GM23338 (cell line): ENCODE measurements around the gene TBC1D16. TPM values are rescaled to one million over a fixed set of nuclear protein-coding genes. Genes with fewer than 3 reads are reported as not detected.
A peak's percentile ranks its signal among the peaks of the same experiment; 100 is the strongest.

Experiments used
- ATAC-seq: fragments of 200-7000 bp; cut with Tn5 transposase; 3 replicates; pipeline ENCODE4 v1.9.1; 2020
- DNase-seq: peaks from one replicate; pipeline ENCODE4 v3.0.0-alpha.2; 2015; ENCODE audit warnings: low spot score
- H2AFZ ChIP-seq: fragments of 200-600 bp; sonication (generic); 2 replicates; pipeline ENCODE4 v1.8.0; 2016; ENCODE audit warnings: antibody characterized with exemption, mild to moderate bottlenecking, moderate library complexity
- H3F3A ChIP-seq: fragments of 200-600 bp; sonication (generic); replicated peaks from 2 replicates; pipeline ENCODE4 v1.8.0; 2017; ENCODE audit warnings: antibody characterized with exemption, mixed run types, low read depth
- H3K27ac ChIP-seq: fragments of 200-600 bp; sonication (generic); 2 replicates; pipeline ENCODE4 v1.6.1; 2016; ENCODE audit warnings: low read depth
- H3K27me3 ChIP-seq: fragments of 200-600 bp; sonication (generic); 2 replicates; pipeline ENCODE4 v1.8.0; 2016; ENCODE audit warnings: mild to moderate bottlenecking, mixed run types, moderate library complexity; ENCODE audit not compliant: insufficient read depth
- H3K36me3 ChIP-seq: fragments of 200-600 bp; sonication (generic); 2 replicates; pipeline ENCODE4 v1.8.0; 2016; ENCODE audit warnings: mild to moderate bottlenecking; ENCODE audit not compliant: insufficient read depth
- H3K4me1 ChIP-seq: fragments of 200-600 bp; sonication (generic); 2 replicates; pipeline ENCODE4 v1.8.0; 2016; ENCODE audit warnings: mild to moderate bottlenecking, moderate library complexity; ENCODE audit not compliant: insufficient read depth
- H3K4me2 ChIP-seq: fragments of 200-600 bp; sonication (generic); 2 replicates; pipeline ENCODE4 v1.7.1; 2017; ENCODE audit warnings: mixed run types
- H3K4me3 ChIP-seq: fragments of 200-600 bp; sonication (generic); 2 replicates; pipeline ENCODE4 v1.6.1; 2016; ENCODE audit warnings: mixed run types
- H3K79me2 ChIP-seq: fragments of 200-600 bp; sonication (generic); replicated peaks from 2 replicates; pipeline ENCODE4 v1.8.0; 2017; ENCODE audit warnings: mild to moderate bottlenecking; ENCODE audit not compliant: insufficient read depth
- H3K9me2 ChIP-seq: fragments of 200-600 bp; sonication (generic); 2 replicates; pipeline ENCODE4 v1.8.0; 2017; ENCODE audit not compliant: insufficient read depth
- H4K20me1 ChIP-seq: fragments of 200-600 bp; sonication (generic); replicated peaks from 2 replicates; pipeline ENCODE4 v1.8.0; 2017; ENCODE audit warnings: mild to moderate bottlenecking; ENCODE audit not compliant: insufficient read depth
- H3K27ac Mint-ChIP-seq: 2 replicates; pipeline ENCODE4 v1.8.0; 2020; ENCODE audit warnings: inconsistent platforms, mild to moderate bottlenecking, moderate library complexity, mixed read lengths
- H3K27me3 Mint-ChIP-seq: 3 replicates; pipeline ENCODE4 v1.8.0; 2022; ENCODE audit warnings: low read depth, mild to moderate bottlenecking, moderate library complexity, mixed read lengths, inconsistent platforms; ENCODE audit not compliant: insufficient read depth, poor library complexity
- H3K36me3 Mint-ChIP-seq: 3 replicates; pipeline ENCODE4 v1.8.0; 2021; ENCODE audit warnings: low read depth, mild to moderate bottlenecking, inconsistent platforms, moderate library complexity, mixed read lengths
- H3K4me1 Mint-ChIP-seq: 3 replicates; pipeline ENCODE4 v1.8.0; 2020; ENCODE audit warnings: mild to moderate bottlenecking, inconsistent platforms, mixed read lengths
- H3K4me3 Mint-ChIP-seq: 3 replicates; pipeline ENCODE4 v1.8.0; 2021; ENCODE audit warnings: moderate library complexity, mild to moderate bottlenecking, inconsistent platforms, mixed read lengths
- H3K9me3 Mint-ChIP-seq: 3 replicates; pipeline ENCODE4 v1.8.0; 2020; ENCODE audit warnings: moderate library complexity, mild to moderate bottlenecking, inconsistent platforms, mixed read lengths
- CREB1 ChIP-seq: fragments of 250-450 bp; sonication (Bioruptor Pico); IDR thresholded peaks from 2 replicates; pipeline ENCODE4 v1.5.0; 2020; ENCODE audit warnings: low read depth, mild to moderate bottlenecking, moderate library complexity
- EZH2 ChIP-seq: fragments of 200-600 bp; sonication (generic); IDR thresholded peaks from one replicate; pipeline ENCODE4 v1.8.0; 2017; ENCODE audit warnings: antibody characterized with exemption, mild to moderate bottlenecking, low read depth; ENCODE audit not compliant: unreplicated experiment
- POLR2AphosphoS5 ChIP-seq: IDR thresholded peaks from 2 replicates; pipeline ENCODE4 v1.6.1; 2016; ENCODE audit warnings: antibody characterized with exemption, low read depth
- STAT1 ChIP-seq: IDR thresholded peaks from one replicate; pipeline ENCODE4 v1.6.1; 2016; ENCODE audit warnings: antibody characterized with exemption; ENCODE audit not compliant: unreplicated experiment
- ZNF331 ChIP-seq: fragments of 250-450 bp; sonication (Bioruptor Pico); IDR thresholded peaks from 2 replicates; pipeline ENCODE4 v1.5.0; 2020; ENCODE audit warnings: low read depth, mild to moderate bottlenecking, moderate library complexity
- polyA plus RNA-seq: library from polyadenylated mRNA; unstranded; fragments of >200 nt; fragmentation: Nextera tagmentation; extraction: Ambion mirVana; gene quantifications from 2 replicates; pipeline ENCODE4 v1.2.1, GENCODE V29; 2016
- total RNA-seq: library from RNA; depleted of rRNA; stranded (reverse); fragments of >200 nt; shearing (Covaris generic); gene quantifications from 2 replicates; pipeline ENCODE4 v1.2.3, GENCODE V29; 2014
- TF ChIP-seq, protein P1 (sequence below): IDR thresholded peaks from one replicate; pipeline ENCODE4 v1.6.1; 2018; ENCODE audit warnings: antibody characterized with exemption; ENCODE audit not compliant: unreplicated experiment
- TF ChIP-seq, protein P2 (sequence below), 2 experiments: fragments of 200-600 bp in 1 of 2; sonication (generic) in 1 of 2; conservative IDR thresholded peaks; 2 replicates each; pipeline versions ENCODE4 v1.5.1 to v1.6.1; 2016 to 2017; ENCODE audit warnings: antibody characterized with exemption in 2 of 2, low read depth in 2 of 2, mild to moderate bottlenecking in 2 of 2, moderate library complexity in 1 of 2
- TF ChIP-seq, protein P3 (sequence below): fragments of 250-450 bp; sonication (Bioruptor Pico); IDR thresholded peaks from 2 replicates; pipeline ENCODE4 v1.5.0; 2020; ENCODE audit warnings: mild to moderate bottlenecking, moderate library complexity

The TBC1D16 gene
- total and polyA plus RNA-seq, 2 experiments from 2014 or later = 16.7 to 104 TPM

DNA sequence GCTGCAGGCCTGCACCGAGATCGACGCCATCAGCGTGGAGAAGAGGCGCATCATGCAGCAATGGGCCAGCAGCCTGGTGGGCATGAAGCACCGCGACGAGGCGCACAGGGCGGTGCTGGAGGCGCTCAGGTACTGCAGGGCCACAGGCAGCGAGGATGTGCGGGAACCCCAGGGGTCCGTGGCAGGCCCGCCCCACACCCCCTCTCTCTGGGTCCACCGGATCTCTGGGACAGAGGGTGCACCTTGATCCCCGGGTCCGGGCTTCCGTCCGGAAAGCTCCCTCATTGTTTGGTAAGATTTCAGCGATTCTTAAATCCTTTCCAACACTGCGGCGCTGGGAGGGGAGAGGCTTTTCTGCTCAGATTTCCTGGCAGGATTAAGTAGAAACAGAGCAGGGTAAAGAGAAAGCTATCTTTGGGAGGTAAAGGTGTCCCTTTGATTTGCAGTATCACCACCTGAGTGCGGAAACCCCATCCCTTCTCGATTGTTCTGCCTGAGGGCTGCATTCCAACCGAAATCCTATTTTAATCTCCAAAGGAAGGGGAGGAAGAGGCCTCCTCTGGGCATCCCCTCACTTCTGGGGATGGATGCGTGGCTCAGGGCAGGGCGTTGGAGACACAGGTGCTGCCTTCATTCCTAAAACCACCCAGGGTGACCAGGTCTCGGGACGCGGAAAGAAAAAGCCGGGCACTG is 30.0 kb upstream of the TBC1D16 start:
- ATAC-seq = peak; percentile 90
- peak overlapping the region; percentile 75; the same call in 1 of the 2 replicates for H3K27ac Mint-ChIP-seq
- Histone ChIP-seq H3K27ac (peak overlapping the region; percentile 78), H3K4me2 (peak overlapping the region; percentile 6), H3K4me3 (no peak overlapping the region; the same call in 1 of the 2 replicates), H3K36me3 (no peaks in the 10 kb centered on the region), H2AFZ (0 out of 2 replicates have a peak overlapping the region, but pooled peaks have one; percentile 0), H3F3A (peaks cover 16% of the 10 kb centered on the region), H4K20me1 (no peaks in the 10 kb centered on the region), H3K27me3 (no peaks in the 10 kb centered on the region), H3K79me2 (no peaks in the 10 kb centered on the region), H3K9me2 (no peaks in the 10 kb centered on the region), H3K4me1 (peaks cover 12% of the 10 kb centered on the region; the same call in 1 of the 2 replicates)
- no peaks in the 10 kb centered on the region for H3K36me3 Mint-ChIP-seq
- TF ChIP-seq, protein P1, sequence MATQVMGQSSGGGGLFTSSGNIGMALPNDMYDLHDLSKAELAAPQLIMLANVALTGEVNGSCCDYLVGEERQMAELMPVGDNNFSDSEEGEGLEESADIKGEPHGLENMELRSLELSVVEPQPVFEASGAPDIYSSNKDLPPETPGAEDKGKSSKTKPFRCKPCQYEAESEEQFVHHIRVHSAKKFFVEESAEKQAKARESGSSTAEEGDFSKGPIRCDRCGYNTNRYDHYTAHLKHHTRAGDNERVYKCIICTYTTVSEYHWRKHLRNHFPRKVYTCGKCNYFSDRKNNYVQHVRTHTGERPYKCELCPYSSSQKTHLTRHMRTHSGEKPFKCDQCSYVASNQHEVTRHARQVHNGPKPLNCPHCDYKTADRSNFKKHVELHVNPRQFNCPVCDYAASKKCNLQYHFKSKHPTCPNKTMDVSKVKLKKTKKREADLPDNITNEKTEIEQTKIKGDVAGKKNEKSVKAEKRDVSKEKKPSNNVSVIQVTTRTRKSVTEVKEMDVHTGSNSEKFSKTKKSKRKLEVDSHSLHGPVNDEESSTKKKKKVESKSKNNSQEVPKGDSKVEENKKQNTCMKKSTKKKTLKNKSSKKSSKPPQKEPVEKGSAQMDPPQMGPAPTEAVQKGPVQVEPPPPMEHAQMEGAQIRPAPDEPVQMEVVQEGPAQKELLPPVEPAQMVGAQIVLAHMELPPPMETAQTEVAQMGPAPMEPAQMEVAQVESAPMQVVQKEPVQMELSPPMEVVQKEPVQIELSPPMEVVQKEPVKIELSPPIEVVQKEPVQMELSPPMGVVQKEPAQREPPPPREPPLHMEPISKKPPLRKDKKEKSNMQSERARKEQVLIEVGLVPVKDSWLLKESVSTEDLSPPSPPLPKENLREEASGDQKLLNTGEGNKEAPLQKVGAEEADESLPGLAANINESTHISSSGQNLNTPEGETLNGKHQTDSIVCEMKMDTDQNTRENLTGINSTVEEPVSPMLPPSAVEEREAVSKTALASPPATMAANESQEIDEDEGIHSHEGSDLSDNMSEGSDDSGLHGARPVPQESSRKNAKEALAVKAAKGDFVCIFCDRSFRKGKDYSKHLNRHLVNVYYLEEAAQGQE = no peak
- TF ChIP-seq STAT1 = no peak
- TF ChIP-seq EZH2 = no peak
- TF ChIP-seq, protein P2, sequence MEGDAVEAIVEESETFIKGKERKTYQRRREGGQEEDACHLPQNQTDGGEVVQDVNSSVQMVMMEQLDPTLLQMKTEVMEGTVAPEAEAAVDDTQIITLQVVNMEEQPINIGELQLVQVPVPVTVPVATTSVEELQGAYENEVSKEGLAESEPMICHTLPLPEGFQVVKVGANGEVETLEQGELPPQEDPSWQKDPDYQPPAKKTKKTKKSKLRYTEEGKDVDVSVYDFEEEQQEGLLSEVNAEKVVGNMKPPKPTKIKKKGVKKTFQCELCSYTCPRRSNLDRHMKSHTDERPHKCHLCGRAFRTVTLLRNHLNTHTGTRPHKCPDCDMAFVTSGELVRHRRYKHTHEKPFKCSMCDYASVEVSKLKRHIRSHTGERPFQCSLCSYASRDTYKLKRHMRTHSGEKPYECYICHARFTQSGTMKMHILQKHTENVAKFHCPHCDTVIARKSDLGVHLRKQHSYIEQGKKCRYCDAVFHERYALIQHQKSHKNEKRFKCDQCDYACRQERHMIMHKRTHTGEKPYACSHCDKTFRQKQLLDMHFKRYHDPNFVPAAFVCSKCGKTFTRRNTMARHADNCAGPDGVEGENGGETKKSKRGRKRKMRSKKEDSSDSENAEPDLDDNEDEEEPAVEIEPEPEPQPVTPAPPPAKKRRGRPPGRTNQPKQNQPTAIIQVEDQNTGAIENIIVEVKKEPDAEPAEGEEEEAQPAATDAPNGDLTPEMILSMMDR (conservative IDR thresholded peaks at IDR 0.05; ENCODE audit: low read depth in 2 of 2) = no peak
- TF ChIP-seq ZNF331 (CRISPR knock-in tag) = no peak
- H3K9me3 Mint-ChIP-seq = no peaks in the 10 kb centered on the region
- no peak overlapping the region for H3K4me3 Mint-ChIP-seq
- H3K4me1 Mint-ChIP-seq = peaks cover 23% of the 10 kb centered on the region
- H3K27me3 Mint-ChIP-seq = peaks cover 12% of the 10 kb centered on the region
- DNase-seq = peak; percentile 75

DNA sequence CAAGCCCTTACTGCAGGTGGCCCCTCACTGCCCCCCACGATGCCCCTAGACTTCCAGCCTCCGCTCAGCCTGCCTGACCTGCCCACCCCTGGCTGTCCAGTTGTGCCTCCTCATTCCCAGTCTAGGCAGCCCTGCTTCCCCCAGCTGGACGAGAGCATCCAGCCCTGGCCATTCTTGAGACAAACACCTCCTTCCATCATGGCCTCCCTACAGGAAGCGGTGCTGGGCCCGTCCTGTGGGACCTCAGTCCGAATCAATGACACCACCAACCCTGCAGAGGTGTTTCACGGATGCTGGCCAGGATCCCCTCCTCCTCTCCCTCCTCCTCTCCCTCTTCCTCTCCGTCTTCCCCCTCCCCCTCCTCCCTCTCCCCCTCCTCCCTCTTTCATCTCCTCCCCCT is 29.0 kb upstream of the TBC1D16 start:
- peak overlapping the region; percentile 18; the same call in 1 of the 2 replicates for H3K27ac Mint-ChIP-seq
- H2AFZ ChIP-seq = no peak overlapping the region
- H3K4me3 ChIP-seq = no peak overlapping the region

More for the DNA sequence above, 29.0 kb upstream of the TBC1D16 start:
- peaks cover 18% of the 10 kb centered on the region for H3F3A ChIP-seq
- no peak for DNase-seq
- Mint-ChIP-seq H3K4me1 (peaks cover 23% of the 10 kb centered on the region), H3K27me3 (peaks cover 12% of the 10 kb centered on the region), H3K9me3 (no peaks in the 10 kb centered on the region), H3K4me3 (no peak overlapping the region), H3K36me3 (no peaks in the 10 kb centered on the region)
- no peaks in the 10 kb centered on the region for H4K20me1 ChIP-seq
- no peak for ATAC-seq
- no peaks in the 10 kb centered on the region for H3K9me2 ChIP-seq
- no peaks in the 10 kb centered on the region for H3K79me2 ChIP-seq
- no peaks in the 10 kb centered on the region for H3K27me3 ChIP-seq
- H3K4me1 ChIP-seq = peaks cover 12% of the 10 kb centered on the region; the same call in 1 of the 2 replicates
- TF ChIP-seq STAT1 = no peak
- TF ChIP-seq POLR2AphosphoS5 = no peak
- TF ChIP-seq CREB1 = no peak
- no peak for TF ChIP-seq ZNF331 (CRISPR knock-in tag)
- TF ChIP-seq EZH2 = no peak
- TF ChIP-seq, protein P3, sequence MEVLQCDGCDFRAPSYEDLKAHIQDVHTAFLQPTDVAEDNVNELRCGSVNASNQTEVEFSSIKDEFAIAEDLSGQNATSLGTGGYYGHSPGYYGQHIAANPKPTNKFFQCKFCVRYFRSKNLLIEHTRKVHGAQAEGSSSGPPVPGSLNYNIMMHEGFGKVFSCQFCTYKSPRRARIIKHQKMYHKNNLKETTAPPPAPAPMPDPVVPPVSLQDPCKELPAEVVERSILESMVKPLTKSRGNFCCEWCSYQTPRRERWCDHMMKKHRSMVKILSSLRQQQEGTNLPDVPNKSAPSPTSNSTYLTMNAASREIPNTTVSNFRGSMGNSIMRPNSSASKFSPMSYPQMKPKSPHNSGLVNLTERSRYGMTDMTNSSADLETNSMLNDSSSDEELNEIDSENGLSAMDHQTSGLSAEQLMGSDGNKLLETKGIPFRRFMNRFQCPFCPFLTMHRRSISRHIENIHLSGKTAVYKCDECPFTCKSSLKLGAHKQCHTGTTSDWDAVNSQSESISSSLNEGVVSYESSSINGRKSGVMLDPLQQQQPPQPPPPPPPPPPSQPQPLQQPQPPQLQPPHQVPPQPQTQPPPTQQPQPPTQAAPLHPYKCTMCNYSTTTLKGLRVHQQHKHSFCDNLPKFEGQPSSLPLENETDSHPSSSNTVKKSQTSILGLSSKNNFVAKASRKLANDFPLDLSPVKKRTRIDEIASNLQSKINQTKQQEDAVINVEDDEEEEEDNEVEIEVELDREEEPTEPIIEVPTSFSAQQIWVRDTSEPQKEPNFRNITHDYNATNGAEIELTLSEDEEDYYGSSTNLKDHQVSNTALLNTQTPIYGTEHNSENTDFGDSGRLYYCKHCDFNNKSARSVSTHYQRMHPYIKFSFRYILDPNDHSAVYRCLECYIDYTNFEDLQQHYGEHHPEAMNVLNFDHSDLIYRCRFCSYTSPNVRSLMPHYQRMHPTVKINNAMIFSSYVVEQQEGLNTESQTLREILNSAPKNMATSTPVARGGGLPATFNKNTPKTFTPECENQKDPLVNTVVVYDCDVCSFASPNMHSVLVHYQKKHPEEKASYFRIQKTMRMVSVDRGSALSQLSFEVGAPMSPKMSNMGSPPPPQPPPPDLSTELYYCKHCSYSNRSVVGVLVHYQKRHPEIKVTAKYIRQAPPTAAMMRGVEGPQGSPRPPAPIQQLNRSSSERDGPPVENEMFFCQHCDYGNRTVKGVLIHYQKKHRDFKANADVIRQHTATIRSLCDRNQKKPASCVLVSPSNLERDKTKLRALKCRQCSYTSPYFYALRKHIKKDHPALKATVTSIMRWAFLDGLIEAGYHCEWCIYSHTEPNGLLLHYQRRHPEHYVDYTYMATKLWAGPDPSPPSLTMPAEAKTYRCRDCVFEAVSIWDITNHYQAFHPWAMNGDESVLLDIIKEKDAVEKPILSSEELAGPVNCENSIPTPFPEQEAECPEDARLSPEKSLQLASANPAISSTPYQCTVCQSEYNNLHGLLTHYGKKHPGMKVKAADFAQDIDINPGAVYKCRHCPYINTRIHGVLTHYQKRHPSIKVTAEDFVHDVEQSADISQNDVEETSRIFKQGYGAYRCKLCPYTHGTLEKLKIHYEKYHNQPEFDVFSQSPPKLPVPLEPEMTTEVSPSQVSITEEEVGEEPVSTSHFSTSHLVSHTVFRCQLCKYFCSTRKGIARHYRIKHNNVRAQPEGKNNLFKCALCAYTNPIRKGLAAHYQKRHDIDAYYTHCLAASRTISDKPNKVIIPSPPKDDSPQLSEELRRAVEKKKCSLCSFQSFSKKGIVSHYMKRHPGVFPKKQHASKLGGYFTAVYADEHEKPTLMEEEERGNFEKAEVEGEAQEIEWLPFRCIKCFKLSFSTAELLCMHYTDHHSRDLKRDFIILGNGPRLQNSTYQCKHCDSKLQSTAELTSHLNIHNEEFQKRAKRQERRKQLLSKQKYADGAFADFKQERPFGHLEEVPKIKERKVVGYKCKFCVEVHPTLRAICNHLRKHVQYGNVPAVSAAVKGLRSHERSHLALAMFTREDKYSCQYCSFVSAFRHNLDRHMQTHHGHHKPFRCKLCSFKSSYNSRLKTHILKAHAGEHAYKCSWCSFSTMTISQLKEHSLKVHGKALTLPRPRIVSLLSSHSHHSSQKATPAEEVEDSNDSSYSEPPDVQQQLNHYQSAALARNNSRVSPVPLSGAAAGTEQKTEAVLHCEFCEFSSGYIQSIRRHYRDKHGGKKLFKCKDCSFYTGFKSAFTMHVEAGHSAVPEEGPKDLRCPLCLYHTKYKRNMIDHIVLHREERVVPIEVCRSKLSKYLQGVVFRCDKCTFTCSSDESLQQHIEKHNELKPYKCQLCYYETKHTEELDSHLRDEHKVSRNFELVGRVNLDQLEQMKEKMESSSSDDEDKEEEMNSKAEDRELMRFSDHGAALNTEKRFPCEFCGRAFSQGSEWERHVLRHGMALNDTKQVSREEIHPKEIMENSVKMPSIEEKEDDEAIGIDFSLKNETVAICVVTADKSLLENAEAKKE = no peak
- no peak overlapping the region for H3K4me2 ChIP-seq
- no peak overlapping the region for H3K27ac ChIP-seq
- no peaks in the 10 kb centered on the region for H3K36me3 ChIP-seq
